GM15510 (cell line): ENCODE results near the gene UBE2O.

ENCODE experiments used
- POLR2A ChIP-seq: IDR thresholded peaks from 3 replicates; pipeline ENCODE4 v1.6.1; 2011; ENCODE audit warnings: borderline replicate concordance; ENCODE audit not compliant: insufficient read length; ENCODE audit errors: extremely low read depth

Gene UBE2O

GRCh38 chr17:76421044-76421407, 31.9 kb downstream of the UBE2O start:
- TF ChIP-seq POLR2A: no peak

GRCh38 chr17:76420356-76421043, 32.5 kb downstream of the UBE2O start:
- TF ChIP-seq POLR2A: no peak

GRCh38 chr17:76419576-76420260, 33.2 kb downstream of the UBE2O start:
- no peak for TF ChIP-seq POLR2A

GRCh38 chr17:76417499-76418143, 35.3 kb downstream of the UBE2O start:
- no peak for TF ChIP-seq POLR2A

GRCh38 chr17:76416899-76417298, 36.1 kb downstream of the UBE2O start:
- TF ChIP-seq POLR2A: no peak

GRCh38 chr17:76416457-76416856, 36.5 kb downstream of the UBE2O start:
- TF ChIP-seq POLR2A: no peak

GRCh38 chr17:76415786-76416185, 37.2 kb downstream of the UBE2O start:
- TF ChIP-seq POLR2A: no peak

GRCh38 chr17:76414334-76415295, 38.3 kb downstream of the UBE2O start:
- no peak for TF ChIP-seq POLR2A

- no peak for TF ChIP-seq POLR2A
Measured at GRCh38 chr17:76411247-76411646, 41.7 kb downstream of the UBE2O start.

GRCh38 chr17:76410328-76410965, 42.5 kb downstream of the UBE2O start:
- TF ChIP-seq POLR2A: no peak

GRCh38 chr17:76408037-76408849, 44.7 kb downstream of the UBE2O start:
- TF ChIP-seq POLR2A: no peak

GRCh38 chr17:76407509-76407908, 45.4 kb downstream of the UBE2O start:
- no peak for TF ChIP-seq POLR2A

GRCh38 chr17:76405967-76406647, 46.8 kb downstream of the UBE2O start:
- no peak for TF ChIP-seq POLR2A
